K562 (cell line): ENCODE results near the gene TRMT10A. TPM values are rescaled to one million over a fixed set of nuclear protein-coding genes. Genes with fewer than 3 reads are reported as not detected.

Source experiments
- POLR3A ChIP-seq: IDR thresholded peaks from 2 replicates; pipeline ENCODE4 v1.6.1; 2011; ENCODE audit warnings: borderline replicate concordance, mild to moderate bottlenecking, moderate library complexity; ENCODE audit not compliant: insufficient read length, insufficient read depth; ENCODE audit errors: extremely low read depth
- polyA plus RNA-seq, 8 experiments: library from polyadenylated mRNA; depleted of rRNA in 4 of 8; stranded (reverse) in 5 of 8; unstranded in 3 of 8; fragments of >200 nt; fragmentation: Nextera tagmentation in 2 of 8; fragmentation: Illumina TruSeq in 1 of 8; extraction: Ambion mirVana in 2 of 8; extraction: Trizol in 1 of 8; gene quantifications; 2 replicates each; pipeline versions ENCODE4 v1.2.1 to v1.2.3, GENCODE V29; 2011 to 2014; ENCODE audit warnings: inconsistent platforms in 1 of 8, missing spikeins in 1 of 8
- total RNA-seq, 7 experiments: library from RNA; depleted of rRNA in 6 of 7; stranded (reverse); fragments of >200 nt in 6 of 7; fragmentation: Illumina TruSeq in 2 of 7; extraction: Trizol in 2 of 7; gene quantifications; 2 replicates each; pipeline versions ENCODE4 v1.2.1 to v1.2.3, GENCODE V29; 2011 to 2021; ENCODE audit warnings: low replicate concordance in 1 of 7
- TF ChIP-seq, protein P1 (sequence below), 2 experiments: fragments of 450-650 bp; formaldehyde crosslinking in 1 of 2; IDR thresholded peaks; 2 replicates each; pipeline versions ENCODE4 v1.4.0 to v1.6.1; 2014 to 2020; ENCODE audit warnings: mild to moderate bottlenecking in 2 of 2, borderline replicate concordance in 1 of 2, low read depth in 1 of 2

The TRMT10A gene
- total and polyA plus RNA-seq, 9 of the 15 experiments (the other 6 are each of a cell fraction or from before 2014, with no cell fraction given): 6.5 to 16.1 (median 12.7) TPM

- no peak for TF ChIP-seq POLR3A
- TF ChIP-seq, protein P1, sequence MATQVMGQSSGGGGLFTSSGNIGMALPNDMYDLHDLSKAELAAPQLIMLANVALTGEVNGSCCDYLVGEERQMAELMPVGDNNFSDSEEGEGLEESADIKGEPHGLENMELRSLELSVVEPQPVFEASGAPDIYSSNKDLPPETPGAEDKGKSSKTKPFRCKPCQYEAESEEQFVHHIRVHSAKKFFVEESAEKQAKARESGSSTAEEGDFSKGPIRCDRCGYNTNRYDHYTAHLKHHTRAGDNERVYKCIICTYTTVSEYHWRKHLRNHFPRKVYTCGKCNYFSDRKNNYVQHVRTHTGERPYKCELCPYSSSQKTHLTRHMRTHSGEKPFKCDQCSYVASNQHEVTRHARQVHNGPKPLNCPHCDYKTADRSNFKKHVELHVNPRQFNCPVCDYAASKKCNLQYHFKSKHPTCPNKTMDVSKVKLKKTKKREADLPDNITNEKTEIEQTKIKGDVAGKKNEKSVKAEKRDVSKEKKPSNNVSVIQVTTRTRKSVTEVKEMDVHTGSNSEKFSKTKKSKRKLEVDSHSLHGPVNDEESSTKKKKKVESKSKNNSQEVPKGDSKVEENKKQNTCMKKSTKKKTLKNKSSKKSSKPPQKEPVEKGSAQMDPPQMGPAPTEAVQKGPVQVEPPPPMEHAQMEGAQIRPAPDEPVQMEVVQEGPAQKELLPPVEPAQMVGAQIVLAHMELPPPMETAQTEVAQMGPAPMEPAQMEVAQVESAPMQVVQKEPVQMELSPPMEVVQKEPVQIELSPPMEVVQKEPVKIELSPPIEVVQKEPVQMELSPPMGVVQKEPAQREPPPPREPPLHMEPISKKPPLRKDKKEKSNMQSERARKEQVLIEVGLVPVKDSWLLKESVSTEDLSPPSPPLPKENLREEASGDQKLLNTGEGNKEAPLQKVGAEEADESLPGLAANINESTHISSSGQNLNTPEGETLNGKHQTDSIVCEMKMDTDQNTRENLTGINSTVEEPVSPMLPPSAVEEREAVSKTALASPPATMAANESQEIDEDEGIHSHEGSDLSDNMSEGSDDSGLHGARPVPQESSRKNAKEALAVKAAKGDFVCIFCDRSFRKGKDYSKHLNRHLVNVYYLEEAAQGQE (IDR thresholded peaks at IDR 0.05; ENCODE audit: borderline replicate concordance): no peak
- TF ChIP-seq, protein P1 (CRISPR knock-in tag; IDR thresholded peaks at IDR 0.05; ENCODE audit: low read depth): no peak
Measured at GRCh38 chr4:99507349-99507748, 56.5 kb downstream of the TRMT10A start (continued).
